H4 (cell line): ENCODE measurements around the gene FBXO28. TPM values are rescaled to one million over a fixed set of nuclear protein-coding genes. Genes with fewer than 3 reads are reported as not detected.

ENCODE experiments used
- DNase-seq: peaks from one replicate; pipeline ENCODE4 v3.0.0-alpha.2; 2015; ENCODE audit warnings: low spot score
- total RNA-seq: library from RNA; depleted of rRNA; stranded (reverse); fragments of >200 nt; shearing (Covaris generic); gene quantifications from 2 replicates; pipeline ENCODE4 v1.2.3, GENCODE V29; 2014

The FBXO28 gene
- total RNA-seq, 1 experiment from 2014 or later, result 24.9 TPM

GRCh38 chr1:224095867-224096266, 18.0 kb upstream of the FBXO28 start:
- DNase-seq, result no peak

DNA sequence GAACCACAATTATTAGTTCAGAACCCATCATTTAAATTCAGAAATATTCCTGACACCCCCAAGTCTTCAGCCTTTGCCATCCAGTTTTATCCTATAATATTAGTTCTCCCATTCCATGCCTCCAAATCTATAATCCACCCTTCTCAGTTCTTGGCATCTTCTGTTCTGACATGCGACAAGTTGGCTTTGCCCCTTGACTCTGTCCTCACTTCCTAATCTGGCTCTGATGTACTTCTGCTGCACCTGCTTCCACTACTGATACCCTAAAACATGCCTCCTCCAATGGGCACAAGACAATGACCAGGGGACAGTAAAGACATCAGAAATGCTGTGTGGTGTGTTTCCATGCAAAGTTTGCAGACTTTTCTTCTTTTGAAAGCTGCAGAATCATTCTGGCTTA, 17.1 kb upstream of the FBXO28 start:
- no peak for DNase-seq

- no peak for DNase-seq
Observed at GRCh38 chr1:224098007-224098406, 15.9 kb upstream of the FBXO28 start.

DNA sequence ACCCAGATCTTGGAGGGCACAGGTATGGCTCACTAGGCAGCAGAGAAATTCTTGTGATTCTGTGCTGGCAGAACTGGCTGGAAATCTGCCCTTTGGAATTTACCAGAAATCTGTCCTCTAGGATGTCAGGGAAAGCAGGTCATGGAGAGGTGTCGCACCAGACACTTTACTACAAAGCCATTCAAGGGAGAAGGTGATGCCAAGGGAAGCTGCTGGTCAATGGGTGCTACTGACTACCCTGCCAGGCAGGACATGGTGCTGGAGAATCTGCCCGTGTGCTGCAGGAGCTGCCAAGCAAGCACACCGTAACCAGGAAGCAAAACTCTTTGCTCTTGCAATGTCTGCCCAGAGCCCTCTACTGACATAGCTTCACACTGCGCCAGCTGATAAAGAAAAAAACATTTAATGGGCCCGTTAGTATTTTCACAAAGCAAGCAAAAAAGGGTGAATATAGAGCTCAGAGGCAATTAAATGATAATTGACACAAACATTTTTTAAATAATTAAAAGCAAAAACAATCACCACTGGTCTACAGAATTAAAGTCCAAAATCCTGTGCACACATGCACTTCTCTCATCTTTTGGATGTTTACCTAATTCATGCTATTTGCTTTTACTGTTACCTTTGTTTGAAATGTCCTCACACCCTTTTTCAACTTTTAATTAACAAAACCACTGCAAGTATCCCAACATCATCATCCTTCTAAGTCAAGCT, 7.2 kb upstream of the FBXO28 start:
- peak; percentile 57 for DNase-seq

- DNase-seq, result no peak
Observed at GRCh38 chr1:224107282-224107625, 6.7 kb upstream of the FBXO28 start.

DNA sequence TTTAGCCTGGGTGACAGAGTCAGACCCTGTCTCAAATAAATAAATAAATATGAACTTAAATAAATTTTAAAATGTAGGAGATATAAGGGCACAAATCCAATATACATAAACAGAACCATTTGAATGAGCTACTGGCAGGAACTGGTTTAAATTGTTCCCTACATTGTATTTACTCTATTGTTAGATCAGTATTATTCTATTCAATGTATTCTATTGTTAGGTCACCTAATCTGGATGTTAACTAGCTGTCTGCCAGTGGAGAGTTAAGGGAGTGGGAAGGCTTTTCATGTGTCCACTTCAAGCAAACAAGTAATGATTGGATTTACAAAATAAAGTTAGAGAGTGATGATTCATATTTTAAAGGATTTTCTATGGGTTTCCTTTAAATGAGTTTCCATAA, 4.9 kb upstream of the FBXO28 start:
- no peak for DNase-seq

GRCh38 chr1:224109981-224110380, 3.9 kb upstream of the FBXO28 start:
- no peak for DNase-seq

DNA sequence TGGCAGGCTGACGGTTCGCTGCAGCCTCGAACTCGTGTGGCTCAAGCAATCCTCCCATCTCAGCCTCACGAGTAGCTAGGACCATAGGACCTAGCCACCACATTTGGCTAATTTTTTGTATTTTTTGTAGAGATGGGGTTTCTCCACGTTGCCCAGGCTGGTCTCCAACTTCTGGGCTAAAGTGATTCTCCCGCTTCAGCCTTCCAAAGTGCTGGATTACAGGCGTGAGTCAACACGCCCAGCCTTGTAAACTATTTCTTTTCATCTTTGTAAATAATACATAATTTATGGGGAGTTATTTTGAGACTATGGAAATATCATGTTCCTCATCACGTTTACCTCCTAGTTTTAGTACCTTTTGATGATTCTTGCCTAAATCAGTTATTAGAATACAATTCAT, 906 bp upstream of the FBXO28 start:
- no peak for DNase-seq

GRCh38 chr1:224113545-224113917, 380 bp upstream of the FBXO28 start:
- no peak for DNase-seq

GRCh38 chr1:224114787-224115175, 870 bp downstream of the FBXO28 start:
- DNase-seq, result no peak

DNA sequence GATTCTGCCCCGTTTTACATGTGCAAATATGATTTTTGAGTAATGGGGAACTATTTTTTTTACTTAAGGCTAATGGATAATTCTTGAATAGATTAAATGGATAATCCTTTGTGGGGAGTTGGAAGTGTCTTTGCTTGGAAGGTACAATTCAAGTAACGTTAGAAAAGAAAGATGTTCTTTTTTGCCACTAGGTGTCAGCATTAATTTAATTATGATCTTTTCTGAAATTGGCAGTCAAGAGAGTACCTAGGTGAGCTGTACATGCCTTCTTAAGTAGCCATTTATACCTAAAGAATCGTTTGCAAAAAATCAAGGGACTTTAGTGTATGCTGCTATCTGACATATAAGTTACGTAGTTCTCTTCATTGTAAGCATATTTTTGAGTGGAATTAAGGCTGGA, 2.2 kb downstream of the FBXO28 start:
- DNase-seq, result peak; percentile 64

DNA sequence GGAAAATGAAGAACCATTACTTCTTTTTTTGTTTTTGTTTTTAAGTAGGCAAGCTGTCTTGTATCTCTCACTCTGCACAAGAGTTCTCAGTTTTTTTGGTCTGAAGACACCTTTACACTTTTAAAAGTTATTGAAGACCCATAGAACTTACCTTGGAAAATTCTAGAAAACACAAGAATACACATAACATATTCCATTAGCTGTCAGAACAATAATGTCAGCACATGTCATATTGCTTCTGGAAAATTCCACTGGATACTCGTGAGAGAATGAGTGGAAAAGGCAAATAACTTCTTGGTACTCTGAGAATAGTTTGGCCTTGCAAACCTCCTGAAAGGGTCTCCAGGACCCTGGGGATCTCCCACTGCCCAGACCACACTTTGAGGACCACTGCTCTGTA, 4.8 kb downstream of the FBXO28 start:
- DNase-seq, result no peak

GRCh38 chr1:224123136-224123535, 9.2 kb downstream of the FBXO28 start:
- DNase-seq, result no peak

GRCh38 chr1:224124220-224124619, 10.3 kb downstream of the FBXO28 start:
- DNase-seq, result no peak

GRCh38 chr1:224127925-224128819, 14.3 kb downstream of the FBXO28 start:
- no peak for DNase-seq

DNA sequence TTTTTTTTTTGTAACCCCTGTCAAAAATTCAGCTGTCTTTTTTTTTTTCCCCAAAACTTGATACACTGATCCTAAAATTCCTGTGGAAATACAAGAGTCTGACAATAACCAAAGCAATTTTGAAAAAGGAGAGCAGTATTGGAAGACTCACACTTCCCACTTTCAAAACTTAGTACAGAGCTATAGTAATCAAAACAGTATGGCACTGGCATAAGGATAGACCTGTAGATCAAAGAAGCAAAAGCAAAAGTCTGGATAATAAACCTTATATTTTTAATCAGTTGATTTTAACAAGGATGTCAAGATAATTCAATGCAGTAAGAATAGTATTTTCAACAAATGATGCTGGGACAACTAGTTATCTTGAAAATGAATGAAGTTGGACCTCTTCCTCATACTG, 17.3 kb downstream of the FBXO28 start:
- DNase-seq, result no peak

DNA sequence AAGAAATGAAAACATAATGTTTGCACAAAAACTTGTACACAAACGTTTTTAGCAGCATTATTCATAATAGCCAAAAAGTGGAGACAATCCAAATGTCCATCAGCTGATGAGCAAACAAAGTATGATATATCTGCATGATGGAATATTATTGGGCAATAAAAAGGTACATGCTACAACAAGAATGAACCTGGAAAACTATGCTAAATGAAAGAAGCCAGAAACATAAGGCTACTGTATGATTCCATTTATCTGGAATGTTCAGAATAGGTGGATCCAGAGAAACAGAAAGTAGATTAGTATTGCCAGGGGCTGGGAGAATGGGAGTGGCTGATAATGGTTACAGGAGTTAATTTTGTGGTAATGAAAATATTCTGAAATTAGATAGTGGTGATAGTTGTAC, 19.0 kb downstream of the FBXO28 start:
- no peak for DNase-seq

- no peak for DNase-seq
Observed at GRCh38 chr1:224133741-224134299, 19.9 kb downstream of the FBXO28 start.

- DNase-seq, result no peak
Observed at GRCh38 chr1:224137518-224137917, 23.6 kb downstream of the FBXO28 start.

GRCh38 chr1:224138198-224138597, 24.3 kb downstream of the FBXO28 start:
- no peak for DNase-seq

GRCh38 chr1:224141693-224142092, 27.8 kb downstream of the FBXO28 start:
- DNase-seq, result no peak

GRCh38 chr1:224149709-224150108, 35.8 kb downstream of the FBXO28 start:
- no peak for DNase-seq

- DNase-seq, result no peak
Observed at GRCh38 chr1:224151117-224151516, 37.2 kb downstream of the FBXO28 start.
